GM12878 (cell line): ENCODE data around the gene CEBPE. TPM values are rescaled to one million over a fixed set of nuclear protein-coding genes. Genes with fewer than 3 reads are reported as not detected.

Experiments
- ATAC-seq: fragments of 200-7000 bp; cut with Tn5 transposase; 3 replicates; pipeline ENCODE4 v1.9.1; 2020; ENCODE audit warnings: mild to moderate bottlenecking, moderate library complexity
- BruUV-seq: library from RNA; stranded (reverse); fragments of 400-500 nt; replicated peaks from 2 replicates; lab custom pipeline; 2021; lab: Mats Ljungman, UMichigan
- CTCF ChIA-PET: fragments of 300-600 bp; sonication (Branson Sonifier 250); formaldehyde crosslinking; extraction: SDS; loops from one replicate; lab custom pipeline; 2021; ENCODE audit warnings: inconsistent platforms; lab: Yijun Ruan, JAX
- POLR2A ChIA-PET: fragments of 350-600 bp; formaldehyde crosslinking; extraction: SDS; loops from one replicate; lab custom pipeline; 2021; ENCODE audit warnings: inconsistent platforms; lab: Charles Lee
- RAD21 ChIA-PET: fragments of 300-600 bp; sonication (Branson Sonifier 250); formaldehyde crosslinking; loops from one replicate; lab custom pipeline; 2023; ENCODE audit warnings: antibody characterized with exemption; ENCODE audit not compliant: unreplicated experiment; lab: Charles Lee
- SMC1A ChIA-PET: fragments of 300-600 bp; sonication (Branson Sonifier 250); formaldehyde crosslinking; loops from one replicate; lab custom pipeline; 2023; ENCODE audit not compliant: unreplicated experiment, uncharacterized antibody; lab: Charles Lee
- DNase-seq: peaks from one replicate; pipeline ENCODE4 v3.0.0-alpha.2; 2011; ENCODE audit warnings: low read depth, low spot score
- FAIRE-seq: peaks from 3 replicates; lab custom pipeline; 2011; peaks lifted over from hg19 to GRCh38; lab: Jason Lieb, UNC
- H2AFZ ChIP-seq: 2 replicates; pipeline ENCODE4 v1.6.0; 2011; ENCODE audit warnings: low read depth, low read length, control low read depth; ENCODE audit not compliant: control insufficient read depth
- H3K27ac ChIP-seq: 2 replicates; pipeline ENCODE4 v1.5.1; 2011; ENCODE audit warnings: control low read depth; ENCODE audit not compliant: control insufficient read depth, insufficient read depth
- H3K27me3 ChIP-seq, 2 experiments: replicated peaks in 1 of 2; 2 replicates each; pipeline versions ENCODE4 v1.6.0 to v1.6.1; 2011; ENCODE audit warnings: low read length in 1 of 2; ENCODE audit not compliant: control insufficient read depth in 2 of 2, insufficient read depth in 2 of 2
- H3K36me3 ChIP-seq, 2 experiments: 2 replicates each; pipeline ENCODE4 v1.5.1; 2011; ENCODE audit warnings: low read length in 1 of 2; ENCODE audit not compliant: control insufficient read depth in 2 of 2, insufficient read depth in 2 of 2
- H3K4me1 ChIP-seq: 2 replicates; pipeline ENCODE4 v1.6.1; 2011; ENCODE audit warnings: mild to moderate bottlenecking, low read length, moderate library complexity, mixed read lengths; ENCODE audit not compliant: control insufficient read depth, insufficient read depth
- H3K4me2 ChIP-seq: 2 replicates; pipeline ENCODE4 v1.6.0; 2011; ENCODE audit warnings: control low read depth; ENCODE audit not compliant: control insufficient read depth, insufficient read depth
- H3K4me3 ChIP-seq: fragments of 200-600 bp; sonication (generic); 2 replicates; pipeline ENCODE4 v1.5.1; 2016
- H3K79me2 ChIP-seq: 2 replicates; pipeline ENCODE4 v1.6.0; 2011; ENCODE audit warnings: low read length; ENCODE audit not compliant: control insufficient read depth, insufficient read depth
- H3K9ac ChIP-seq: 2 replicates; pipeline ENCODE4 v1.8.0; 2011; ENCODE audit warnings: low read length, control low read depth, mixed read lengths; ENCODE audit not compliant: control insufficient read depth, insufficient read depth
- H3K9me3 ChIP-seq: replicated peaks from 3 replicates; pipeline ENCODE4 v1.5.1; 2011; ENCODE audit warnings: mild to moderate bottlenecking, low read length; ENCODE audit not compliant: control insufficient read depth, insufficient read depth
- H4K20me1 ChIP-seq: 2 replicates; pipeline ENCODE4 v1.6.0; 2011; ENCODE audit not compliant: control insufficient read depth, insufficient read depth
- BCL11A ChIP-seq: IDR thresholded peaks from 2 replicates; pipeline ENCODE4 v1.6.1; 2011; ENCODE audit warnings: low read depth, low read length
- BCL3 ChIP-seq: IDR thresholded peaks from 2 replicates; pipeline ENCODE4 v1.6.1; 2011; ENCODE audit warnings: borderline replicate concordance, low read depth, mild to moderate bottlenecking, moderate library complexity, low read length; ENCODE audit not compliant: insufficient read depth, poor library complexity, severe bottlenecking
- E2F4 ChIP-seq: IDR thresholded peaks from 2 replicates; pipeline ENCODE4 v1.6.1; 2012; ENCODE audit warnings: low read depth, low read length, improper control_type of control experiment
- FOXK2 ChIP-seq: fragments of 450-650 bp; IDR thresholded peaks from 2 replicates; pipeline ENCODE4 v1.6.1; 2017; ENCODE audit warnings: mild to moderate bottlenecking, moderate library complexity
- MEF2B ChIP-seq: fragments of 450-650 bp; IDR thresholded peaks from 2 replicates; pipeline ENCODE4 v1.6.1; 2018; ENCODE audit warnings: mild to moderate bottlenecking, moderate library complexity; ENCODE audit not compliant: partially characterized antibody, poor library complexity, severe bottlenecking
- NR2C1 ChIP-seq: fragments of 450-650 bp; IDR thresholded peaks from 2 replicates; pipeline ENCODE4 v1.6.1; 2017; ENCODE audit warnings: antibody characterized with exemption, mild to moderate bottlenecking, moderate library complexity
- PBX3 ChIP-seq: IDR thresholded peaks from 2 replicates; pipeline ENCODE4 v1.6.1; 2011; ENCODE audit warnings: mild to moderate bottlenecking, low read depth, low read length, moderate library complexity; ENCODE audit not compliant: insufficient replicate concordance
- POU2F2 ChIP-seq: IDR thresholded peaks from 3 replicates; pipeline ENCODE4 v1.6.1; 2011; ENCODE audit warnings: low read depth, mild to moderate bottlenecking, low read length, borderline replicate concordance
- RB1 ChIP-seq: fragments of 450-650 bp; formaldehyde crosslinking; IDR thresholded peaks from 2 replicates; pipeline ENCODE4 v1.6.1; 2017; ENCODE audit warnings: mild to moderate bottlenecking, borderline replicate concordance
- STAT1 ChIP-seq: fragments of 450-650 bp; conservative IDR thresholded peaks from 2 replicates; pipeline ENCODE4 v1.6.1; 2014; ENCODE audit warnings: antibody characterized with exemption, mild to moderate bottlenecking
- YBX1 ChIP-seq: fragments of 450-650 bp; IDR thresholded peaks from 2 replicates; pipeline ENCODE4 v1.6.1; 2016; ENCODE audit warnings: antibody characterized with exemption
- ZBTB4 ChIP-seq: fragments of 450-650 bp; formaldehyde crosslinking; IDR thresholded peaks from 2 replicates; pipeline ENCODE4 v1.4.0; 2022; ENCODE audit warnings: mild to moderate bottlenecking, moderate library complexity
- WGBS: methylation state at CpG from one replicate; pipeline ENCODE4 v1.1.6; 2016; ENCODE audit warnings: low lambda C conversion rate; ENCODE audit not compliant: insufficient replicate concordance, insufficient coverage; ENCODE audit errors: missing lambda C conversion rate; 5-methylcytosine and 5-hydroxymethylcytosine counted together
- in situ Hi-C: fragments of 300-500 bp; cut with MboI; formaldehyde crosslinking; loops from 9 replicates; pipeline ENCODE4 v1.14.3; 2018; ENCODE audit warnings: mixed read lengths
- intact Hi-C: fragments of 100-400 bp; cut with micrococcal nuclease; formaldehyde crosslinking; loops from one replicate; pipeline ENCODE4 v1.14.2; 2022; ENCODE audit not compliant: unreplicated experiment
- polyA plus RNA-seq, 11 experiments: library from polyadenylated mRNA; depleted of rRNA in 4 of 11; unstranded in 6 of 11; stranded (reverse) in 5 of 11; fragments of >200 nt; fragmentation: Nextera tagmentation in 4 of 11; fragmentation: Illumina TruSeq in 1 of 11; extraction: Ambion mirVana in 4 of 11; extraction: Trizol in 1 of 11; gene quantifications; 1 replicate in 1 of 11; 2 replicates in 10 of 11; pipeline versions ENCODE4 v1.2.1 to v1.2.3, GENCODE V29; 2011 to 2016; ENCODE audit warnings: inconsistent platforms in 2 of 11, missing spikeins in 2 of 11, low read depth in 1 of 11
- total RNA-seq, 4 experiments: library from RNA; depleted of rRNA in 3 of 4; stranded (reverse); fragments of >200 nt in 3 of 4; fragmentation: Illumina TruSeq in 1 of 4; extraction: Trizol in 1 of 4; gene quantifications; 2 replicates each; pipeline versions ENCODE4 v1.2.1 to v1.2.3, GENCODE V29; 2013 to 2021

The CEBPE gene
- total and polyA plus RNA-seq, 10 of the 15 experiments (the other 5 are each of a cell fraction or from before 2014, with no cell fraction given), result 0.09 to 0.45 (median 0.24) TPM; not detected in 7

GRCh38 chr14:23118506-23119362 lies at the start of gene CEBPE (continued):
- TF ChIP-seq PBX3, result no peak
- no peak for TF ChIP-seq FOXK2
- no peak for TF ChIP-seq BCL11A

GRCh38 chr14:23168246-23168645 lies 49.2 kb upstream of the CEBPE start:
- DNase-seq (no peak), ATAC-seq (no peak), FAIRE-seq (no peak)
- SMC1A ChIA-PET, result interaction anchor here (0.6 kb wide), 1 partner anchor 173 kb away, joined by 3 read pairs; no protein-coding TSS in a partner anchor
- Histone ChIP-seq H3K27ac (no peak overlapping the region), H3K4me3 (no peak overlapping the region), H3K9ac (no peak overlapping the region), H3K9me3 (no peaks in the 10 kb centered on the region), H3K4me2 (no peak overlapping the region), H3K4me1 (no peaks in the 10 kb centered on the region), H3K36me3 (no peaks in the 10 kb centered on the region), H4K20me1 (no peaks in the 10 kb centered on the region), H3K27me3 (peaks cover 1 to 3% of the 10 kb centered on the region in 2 experiments; a peak in 2 of 4 replicates), H2AFZ (no peak overlapping the region), H3K79me2 (no peaks in the 10 kb centered on the region)
- no TSS peak for BruUV-seq
- in situ Hi-C loops, result no loop called here
- intact Hi-C loops, result no loop called here
- 17% methylated on average over 2 of the region's 2 CpGs for WGBS
- CTCF ChIA-PET, result no interaction called here
- RAD21 ChIA-PET, result no interaction called here
- no peak for TF ChIP-seq STAT1
- no peak for TF ChIP-seq MEF2B
- TF ChIP-seq RB1, result no peak
- no peak for TF ChIP-seq YBX1
- no peak for TF ChIP-seq BCL3
- no peak for TF ChIP-seq NR2C1
- no peak for TF ChIP-seq E2F4
- no peak for TF ChIP-seq ZBTB4
- TF ChIP-seq POU2F2, result no peak
- TF ChIP-seq PBX3, result no peak
- POLR2A ChIA-PET, result no interaction called here
